Epithelial cell of proximal tubule (primary cell): ENCODE measurements around the gene CTH. TPM values are rescaled to one million over a fixed set of nuclear protein-coding genes. Genes with fewer than 3 reads are reported as not detected.

Experiments used
- DNase-seq: peaks from one replicate; pipeline ENCODE4 v3.0.0-alpha.2; 2011; ENCODE audit warnings: low read depth
- H3K4me3 ChIP-seq: 2 replicates; pipeline ENCODE4 v1.5.1; 2011; ENCODE audit warnings: low read depth, mild to moderate bottlenecking, low read length
- total RNA-seq: library from RNA; depleted of rRNA; stranded (reverse); fragments of >200 nt; gene quantifications from 2 replicates; pipeline ENCODE4 v1.2.3, GENCODE V29; 2015
- TF ChIP-seq, protein P1 (sequence below): conservative IDR thresholded peaks from 2 replicates; pipeline ENCODE4 v1.5.1; 2012; ENCODE audit warnings: low read depth, mild to moderate bottlenecking, low read length

Gene CTH
- total RNA-seq, 1 donor from 2014 or later, result 3.7 TPM

DNA sequence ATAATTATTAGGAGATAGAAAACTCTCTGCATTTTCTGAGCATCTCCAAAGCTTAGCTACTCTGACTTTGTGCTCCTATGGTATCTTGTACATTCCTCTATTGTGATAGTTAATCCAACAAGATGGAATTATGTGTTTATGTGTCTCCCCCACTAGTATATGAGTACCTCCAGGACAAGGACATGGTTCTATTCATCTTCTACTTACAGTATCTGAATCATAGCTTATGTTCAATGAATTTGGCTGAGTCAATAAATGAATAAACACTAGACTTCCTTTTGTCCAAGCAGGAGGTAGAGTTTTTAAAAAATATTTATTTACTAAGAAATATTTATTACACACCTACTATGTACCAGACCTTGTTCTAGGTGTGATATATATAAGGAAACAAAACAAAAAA lies 18.4 kb upstream of the CTH start:
- TF ChIP-seq, protein P1, sequence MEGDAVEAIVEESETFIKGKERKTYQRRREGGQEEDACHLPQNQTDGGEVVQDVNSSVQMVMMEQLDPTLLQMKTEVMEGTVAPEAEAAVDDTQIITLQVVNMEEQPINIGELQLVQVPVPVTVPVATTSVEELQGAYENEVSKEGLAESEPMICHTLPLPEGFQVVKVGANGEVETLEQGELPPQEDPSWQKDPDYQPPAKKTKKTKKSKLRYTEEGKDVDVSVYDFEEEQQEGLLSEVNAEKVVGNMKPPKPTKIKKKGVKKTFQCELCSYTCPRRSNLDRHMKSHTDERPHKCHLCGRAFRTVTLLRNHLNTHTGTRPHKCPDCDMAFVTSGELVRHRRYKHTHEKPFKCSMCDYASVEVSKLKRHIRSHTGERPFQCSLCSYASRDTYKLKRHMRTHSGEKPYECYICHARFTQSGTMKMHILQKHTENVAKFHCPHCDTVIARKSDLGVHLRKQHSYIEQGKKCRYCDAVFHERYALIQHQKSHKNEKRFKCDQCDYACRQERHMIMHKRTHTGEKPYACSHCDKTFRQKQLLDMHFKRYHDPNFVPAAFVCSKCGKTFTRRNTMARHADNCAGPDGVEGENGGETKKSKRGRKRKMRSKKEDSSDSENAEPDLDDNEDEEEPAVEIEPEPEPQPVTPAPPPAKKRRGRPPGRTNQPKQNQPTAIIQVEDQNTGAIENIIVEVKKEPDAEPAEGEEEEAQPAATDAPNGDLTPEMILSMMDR, result no peak
- H3K4me3 ChIP-seq, result no peak overlapping the region
- no peak for DNase-seq

DNA sequence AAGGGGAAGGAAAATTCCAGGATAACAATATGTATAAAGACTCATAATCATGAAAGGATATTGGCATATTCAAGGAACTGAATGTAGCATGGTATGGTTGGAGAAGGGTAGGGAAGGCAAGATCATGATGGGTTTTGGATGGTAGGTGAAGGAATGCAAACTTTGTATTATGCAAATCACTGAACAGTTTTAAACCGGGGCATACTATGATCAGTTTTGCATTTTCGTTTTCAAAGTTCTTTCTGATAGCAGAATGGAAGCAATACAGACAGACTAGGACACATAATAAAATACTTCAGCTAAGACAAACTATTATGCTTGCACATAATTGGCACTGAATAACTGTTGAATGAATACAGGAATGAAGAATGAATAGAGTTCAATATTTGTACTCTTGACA lies 14.5 kb upstream of the CTH start:
- no peak overlapping the region for H3K4me3 ChIP-seq
- DNase-seq, result no peak
- TF ChIP-seq, protein P1, result no peak

DNA sequence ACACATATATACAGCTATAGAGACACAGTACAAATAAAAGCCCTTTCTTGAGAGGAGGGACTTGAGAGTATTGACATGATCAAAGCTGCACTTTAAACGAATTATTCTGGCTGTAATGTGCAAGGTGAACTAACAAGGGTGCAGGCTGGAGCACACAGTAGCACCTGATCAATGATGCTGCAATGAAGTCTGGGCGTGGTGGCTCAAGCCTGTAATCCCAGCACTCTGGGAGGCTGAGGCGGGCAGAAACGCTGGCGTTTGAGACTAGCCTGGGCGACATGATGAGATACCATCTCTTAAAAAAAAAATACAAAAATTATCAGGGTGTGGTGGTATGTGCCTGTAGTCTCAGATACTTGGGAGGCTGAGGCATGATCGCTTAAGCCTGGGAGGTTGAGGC lies 14.1 kb upstream of the CTH start:
- TF ChIP-seq, protein P1, result no peak
- no peak overlapping the region for H3K4me3 ChIP-seq
- DNase-seq, result no peak

DNA sequence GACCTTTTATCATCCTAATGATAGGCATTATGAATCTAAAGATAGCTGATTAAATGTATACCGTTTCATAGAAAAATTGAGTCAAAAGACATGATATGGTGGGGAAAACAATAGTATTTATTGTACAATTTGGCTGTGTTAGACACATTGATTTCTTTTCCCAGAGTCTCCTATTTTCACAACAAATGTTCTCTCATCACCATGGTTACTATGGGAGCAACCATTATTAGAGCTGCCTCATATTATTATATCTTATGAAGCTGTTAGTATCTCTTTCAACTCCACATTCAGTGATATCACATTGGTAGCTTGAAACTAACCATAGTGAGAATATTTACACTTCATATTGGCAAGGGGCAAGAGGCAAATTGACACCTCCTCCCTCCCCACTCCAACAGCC lies 10.7 kb upstream of the CTH start:
- TF ChIP-seq, protein P1, result no peak
- no peak overlapping the region for H3K4me3 ChIP-seq
- DNase-seq, result no peak

DNA sequence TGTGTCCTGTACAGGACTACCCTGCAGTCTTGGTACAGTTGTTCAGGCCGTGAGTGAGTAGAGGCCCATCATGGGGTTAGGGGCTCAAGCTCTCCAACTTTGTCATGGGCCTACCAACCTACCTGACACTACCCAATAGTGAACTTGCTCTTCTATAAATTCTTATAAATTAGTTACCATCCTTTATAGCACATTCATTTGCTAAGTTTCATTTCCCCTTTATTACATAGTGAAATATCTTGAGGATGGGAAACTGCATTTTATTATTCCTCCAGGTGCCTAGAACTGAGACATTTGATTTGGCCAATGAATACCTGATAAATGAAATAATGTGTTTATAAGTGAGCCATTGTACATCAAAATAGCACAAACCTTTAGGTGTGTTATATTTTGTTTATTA lies 9.1 kb upstream of the CTH start:
- no peak for DNase-seq
- no peak overlapping the region for H3K4me3 ChIP-seq
- TF ChIP-seq, protein P1, result no peak

DNA sequence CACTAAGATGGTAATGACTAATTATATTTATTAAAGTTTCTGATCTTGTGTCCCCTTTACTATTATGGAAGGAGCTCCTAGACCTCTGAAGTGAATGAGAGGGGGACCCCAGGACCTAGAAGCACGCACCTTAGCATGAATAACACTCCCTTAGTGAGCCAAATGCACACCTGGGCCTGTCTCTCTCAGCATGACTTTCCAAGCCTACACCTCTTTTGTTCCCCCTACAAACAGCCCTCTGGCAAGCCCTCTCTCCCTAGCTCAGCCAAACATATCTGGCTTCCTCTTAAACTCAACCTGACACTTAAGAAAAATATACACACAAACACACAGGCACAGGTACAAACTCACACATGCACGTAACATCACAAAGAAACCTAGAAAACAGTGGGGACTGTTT lies 7.3 kb upstream of the CTH start:
- TF ChIP-seq, protein P1, result no peak
- no peak overlapping the region for H3K4me3 ChIP-seq
- DNase-seq, result no peak

DNA sequence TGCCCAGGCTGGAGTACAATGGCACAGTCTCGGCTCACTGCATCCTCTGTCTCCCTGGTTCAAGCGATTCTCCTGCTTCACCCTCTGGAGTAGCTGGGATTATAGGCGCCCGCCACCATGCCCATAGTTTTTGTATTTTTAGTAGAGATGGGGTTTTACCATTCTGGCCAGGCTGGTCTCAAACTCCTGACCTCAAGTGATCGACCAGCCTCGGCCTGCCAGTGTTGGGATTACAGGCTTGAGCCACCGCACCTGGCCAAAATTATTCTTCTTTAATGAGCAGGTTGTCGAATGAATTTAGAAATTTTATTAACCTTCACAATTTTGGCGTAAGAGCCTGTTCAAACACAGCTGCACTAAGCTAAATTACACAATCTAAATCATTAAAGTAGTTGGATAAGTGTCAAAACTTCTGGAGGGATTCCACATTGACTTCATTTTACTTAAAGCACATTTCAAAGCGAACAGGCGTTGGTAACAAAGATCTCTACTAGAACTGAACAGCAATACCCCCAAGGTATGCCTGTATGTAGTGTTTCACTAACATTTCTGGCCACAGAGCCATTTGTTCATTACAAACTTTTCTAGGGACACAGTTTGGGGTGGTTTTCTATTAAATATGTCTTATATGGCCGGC lies 5.2 kb upstream of the CTH start:
- TF ChIP-seq, protein P1, result no peak
- no peak for DNase-seq
- no peak overlapping the region for H3K4me3 ChIP-seq
